Fibroblast of lung (primary cell): ENCODE measurements around the gene TBC1D8. TPM values are rescaled to one million over a fixed set of nuclear protein-coding genes. Genes with fewer than 3 reads are reported as not detected.
"Not testable (repeated sequence)": the region's sequence is repeated elsewhere in the genome, so short reads cannot be mapped to it uniquely, and the experiment has no call there.

Experiments used
- DNase-seq, 2 donors: peaks; one replicate each; pipeline versions ENCODE4 v3.0.0 to v3.0.0-alpha.2; 2010; ENCODE audit warnings: low read depth in 2 of 2
- H2AFZ ChIP-seq: 2 replicates; pipeline ENCODE4 v1.5.1; 2012; ENCODE audit warnings: low read length, control low read depth, inconsistent platforms
- H3K27ac ChIP-seq: 2 replicates; pipeline ENCODE4 v1.5.1; 2011; ENCODE audit warnings: low read length, control low read depth; ENCODE audit not compliant: insufficient read depth
- H3K27me3 ChIP-seq: 2 replicates; pipeline ENCODE4 v1.5.1; 2011; ENCODE audit warnings: mild to moderate bottlenecking, low read length; ENCODE audit not compliant: control insufficient read depth, insufficient read depth
- H3K36me3 ChIP-seq: 2 replicates; pipeline ENCODE4 v1.5.1; 2011; ENCODE audit warnings: low read length; ENCODE audit not compliant: control insufficient read depth, insufficient read depth
- H3K4me1 ChIP-seq: 2 replicates; pipeline ENCODE4 v1.5.1; 2011; ENCODE audit warnings: low read length; ENCODE audit not compliant: control insufficient read depth, insufficient read depth; ENCODE audit errors: extremely low read depth
- H3K4me2 ChIP-seq: 2 replicates; pipeline ENCODE4 v1.5.1; 2011; ENCODE audit warnings: low read length, control low read depth; ENCODE audit not compliant: insufficient read depth; ENCODE audit errors: extremely low read depth
- H3K4me3 ChIP-seq, 4 experiments: fragments of 200-600 bp in 1 of 4; sonication (generic) in 1 of 4; replicated peaks in 1 of 4; 2 replicates each; pipeline ENCODE4 v1.5.1; 2011 to 2016; ENCODE audit warnings: low read length in 4 of 4, low read depth in 3 of 4, mild to moderate bottlenecking in 3 of 4, control low read depth in 2 of 4, inconsistent platforms in 1 of 4, mixed read lengths in 1 of 4; ENCODE audit not compliant: insufficient read depth in 1 of 4; ENCODE audit errors: control extremely low read depth in 1 of 4
- H3K79me2 ChIP-seq: 2 replicates; pipeline ENCODE4 v1.5.1; 2012; ENCODE audit warnings: mild to moderate bottlenecking, low read length, inconsistent platforms; ENCODE audit not compliant: control insufficient read depth, insufficient read depth
- H3K9ac ChIP-seq: 2 replicates; pipeline ENCODE4 v1.5.1; 2011; ENCODE audit warnings: mild to moderate bottlenecking, low read length, control low read depth; ENCODE audit not compliant: insufficient read depth
- H3K9me3 ChIP-seq: 2 replicates; pipeline ENCODE4 v1.5.1; 2012; ENCODE audit warnings: low read depth, low read length; ENCODE audit not compliant: control insufficient read depth, insufficient read depth
- H4K20me1 ChIP-seq: 2 replicates; pipeline ENCODE4 v1.5.1; 2011; ENCODE audit warnings: low read length; ENCODE audit not compliant: control insufficient read depth, insufficient read depth; ENCODE audit errors: extremely low read depth
- EZH2 ChIP-seq: IDR thresholded peaks from 2 replicates; pipeline ENCODE4 v1.5.1; 2012; ENCODE audit warnings: low read length, control low read depth, mild to moderate bottlenecking; ENCODE audit errors: missing control alignments
- polyA plus RNA-seq, 2 donors: library from polyadenylated mRNA; depleted of rRNA in 1 of 2; stranded (reverse) in 1 of 2; unstranded in 1 of 2; fragments of >200 nt; gene quantifications; 2 replicates each; pipeline ENCODE4 v1.2.1, GENCODE V29; 2011 to 2012; ENCODE audit warnings: missing spikeins in 1 of 2
- total RNA-seq: library from RNA; depleted of rRNA; stranded (reverse); fragments of >200 nt; gene quantifications from 2 replicates; pipeline ENCODE4 v1.2.1, GENCODE V29; 2014
- TF ChIP-seq, protein P1 (sequence below), 2 donors: IDR thresholded peaks in 1 of 2; conservative IDR thresholded peaks in 1 of 2; 1 replicate in 1 of 2; 2 replicates in 1 of 2; pipeline ENCODE4 v1.5.1; 2011 to 2012; ENCODE audit warnings: low read length in 2 of 2, control low read depth in 1 of 2, inconsistent platforms in 1 of 2, low read depth in 1 of 2, mild to moderate bottlenecking in 1 of 2

The TBC1D8 gene
- total and polyA plus RNA-seq, 2 donors (not counting 1 experiment from before 2014, with no cell fraction given): 3.8 to 5.4 TPM

DNA sequence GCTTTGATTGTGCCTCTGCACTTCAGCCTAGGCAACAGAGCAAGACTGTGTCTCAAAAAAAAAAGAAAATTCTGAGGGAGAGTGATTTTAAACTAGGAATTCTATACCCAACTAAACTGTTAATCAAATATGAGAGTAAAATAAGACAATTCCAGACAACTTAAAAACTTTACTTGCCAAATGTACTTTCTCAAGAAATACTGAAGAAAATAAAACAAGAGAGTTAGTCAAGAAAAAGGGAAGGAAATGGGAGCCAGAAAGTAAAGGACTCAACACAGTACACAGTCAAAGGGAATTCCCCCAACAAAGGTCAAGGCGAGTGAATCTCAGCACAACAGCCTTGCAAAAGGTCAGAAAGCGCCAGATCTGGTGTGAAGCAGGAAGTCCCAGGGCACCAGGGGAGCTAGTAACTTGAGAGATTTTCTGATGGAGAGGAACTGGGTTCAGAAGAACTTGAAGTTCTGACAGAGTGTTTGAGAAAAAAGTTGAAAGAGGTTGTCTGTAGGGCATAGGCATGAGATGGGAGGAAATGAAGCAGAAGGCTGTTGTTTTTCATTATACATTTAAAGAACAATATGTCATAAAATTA is 22.6 kb upstream of the TBC1D8 start:
- TF ChIP-seq, protein P1, sequence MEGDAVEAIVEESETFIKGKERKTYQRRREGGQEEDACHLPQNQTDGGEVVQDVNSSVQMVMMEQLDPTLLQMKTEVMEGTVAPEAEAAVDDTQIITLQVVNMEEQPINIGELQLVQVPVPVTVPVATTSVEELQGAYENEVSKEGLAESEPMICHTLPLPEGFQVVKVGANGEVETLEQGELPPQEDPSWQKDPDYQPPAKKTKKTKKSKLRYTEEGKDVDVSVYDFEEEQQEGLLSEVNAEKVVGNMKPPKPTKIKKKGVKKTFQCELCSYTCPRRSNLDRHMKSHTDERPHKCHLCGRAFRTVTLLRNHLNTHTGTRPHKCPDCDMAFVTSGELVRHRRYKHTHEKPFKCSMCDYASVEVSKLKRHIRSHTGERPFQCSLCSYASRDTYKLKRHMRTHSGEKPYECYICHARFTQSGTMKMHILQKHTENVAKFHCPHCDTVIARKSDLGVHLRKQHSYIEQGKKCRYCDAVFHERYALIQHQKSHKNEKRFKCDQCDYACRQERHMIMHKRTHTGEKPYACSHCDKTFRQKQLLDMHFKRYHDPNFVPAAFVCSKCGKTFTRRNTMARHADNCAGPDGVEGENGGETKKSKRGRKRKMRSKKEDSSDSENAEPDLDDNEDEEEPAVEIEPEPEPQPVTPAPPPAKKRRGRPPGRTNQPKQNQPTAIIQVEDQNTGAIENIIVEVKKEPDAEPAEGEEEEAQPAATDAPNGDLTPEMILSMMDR (conservative IDR thresholded peaks at IDR 0.05 in 1 of 2, IDR thresholded peaks at IDR 0.05 in 1 of 2; ENCODE audit: low read depth in 1 of 2, low read length in 2 of 2): no peak
- TF ChIP-seq EZH2: no peak
- no peaks in the 10 kb centered on the region for H3K79me2 ChIP-seq
- H3K27ac ChIP-seq: no peak overlapping the region

DNA sequence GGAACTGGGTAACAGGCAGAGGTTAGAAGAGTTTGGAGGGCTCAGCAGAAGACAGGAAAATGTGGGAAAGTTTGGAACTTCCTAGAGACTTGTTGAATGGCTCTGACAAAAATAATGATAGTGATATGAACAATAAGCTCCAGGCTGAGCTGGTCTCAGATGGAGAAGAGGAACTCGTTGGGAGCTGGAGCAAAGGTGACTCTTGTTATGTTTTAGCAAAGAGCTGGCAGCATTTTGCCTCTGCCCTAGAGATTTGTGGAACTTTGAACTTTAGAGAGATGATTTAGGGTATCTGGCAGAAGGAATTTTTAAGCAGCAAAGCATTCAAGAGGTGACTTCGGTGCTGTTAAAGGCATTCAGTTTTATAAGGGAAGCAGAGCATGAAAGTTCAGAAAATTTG is 18.6 kb upstream of the TBC1D8 start:
- H3K4me1 ChIP-seq, H3K4me3 ChIP-seq, H4K20me1 ChIP-seq, H2AFZ ChIP-seq, H3K27me3 ChIP-seq, H3K9me3 ChIP-seq, DNase-seq, H3K36me3 ChIP-seq, H3K9ac ChIP-seq, H3K4me2 ChIP-seq, H3K27ac ChIP-seq, H3K79me2 ChIP-seq: not testable (repeated sequence)

More for the DNA sequence above, 22.6 kb upstream of the TBC1D8 start:
- Histone ChIP-seq H3K4me1 (no peaks in the 10 kb centered on the region), H3K9me3 (no peaks in the 10 kb centered on the region), H3K27me3 (peaks cover 6% of the 10 kb centered on the region), H3K9ac (no peak overlapping the region), H3K4me2 (no peak overlapping the region), H2AFZ (no peak overlapping the region), H4K20me1 (no peaks in the 10 kb centered on the region), H3K36me3 (no peaks in the 10 kb centered on the region), H3K4me3 (no peak overlapping the region)
- no peak for DNase-seq

DNA sequence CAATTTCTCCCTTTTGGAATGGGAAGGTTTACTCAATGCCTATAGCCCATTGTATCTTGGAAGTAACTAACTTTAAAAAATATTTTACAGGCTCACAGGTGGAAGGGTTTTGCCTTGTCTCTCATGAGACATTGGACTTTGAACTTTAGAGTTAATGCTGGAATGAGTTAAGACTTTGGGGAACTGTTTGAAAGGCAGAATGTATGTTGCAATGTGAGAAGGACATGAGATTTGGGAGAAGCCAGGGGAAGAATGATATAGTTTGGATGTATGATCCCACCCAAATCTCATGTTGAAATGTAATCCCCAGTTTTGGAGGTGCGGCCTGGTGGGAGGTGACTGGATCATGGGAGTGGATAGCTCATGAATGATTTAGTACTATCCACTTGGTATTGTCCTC is 17.5 kb upstream of the TBC1D8 start:
- no peaks in the 10 kb centered on the region for H3K79me2 ChIP-seq
- TF ChIP-seq EZH2: no peak
- TF ChIP-seq, protein P1 (conservative IDR thresholded peaks at IDR 0.05 in 1 of 2, IDR thresholded peaks at IDR 0.05 in 1 of 2; ENCODE audit: low read depth in 1 of 2, low read length in 2 of 2): no peak
- H3K27me3 ChIP-seq: peaks cover 8% of the 10 kb centered on the region
- no peaks in the 10 kb centered on the region for H3K9me3 ChIP-seq
- H3K4me1 ChIP-seq: no peaks in the 10 kb centered on the region
- no peaks in the 10 kb centered on the region for H3K36me3 ChIP-seq
- no peak overlapping the region for H3K4me2 ChIP-seq
- no peak overlapping the region for H3K9ac ChIP-seq
- H4K20me1 ChIP-seq: no peaks in the 10 kb centered on the region
- H3K27ac ChIP-seq: no peak overlapping the region
- H2AFZ ChIP-seq: no peak overlapping the region
- no peak for DNase-seq
- no peak overlapping the region for H3K4me3 ChIP-seq

DNA sequence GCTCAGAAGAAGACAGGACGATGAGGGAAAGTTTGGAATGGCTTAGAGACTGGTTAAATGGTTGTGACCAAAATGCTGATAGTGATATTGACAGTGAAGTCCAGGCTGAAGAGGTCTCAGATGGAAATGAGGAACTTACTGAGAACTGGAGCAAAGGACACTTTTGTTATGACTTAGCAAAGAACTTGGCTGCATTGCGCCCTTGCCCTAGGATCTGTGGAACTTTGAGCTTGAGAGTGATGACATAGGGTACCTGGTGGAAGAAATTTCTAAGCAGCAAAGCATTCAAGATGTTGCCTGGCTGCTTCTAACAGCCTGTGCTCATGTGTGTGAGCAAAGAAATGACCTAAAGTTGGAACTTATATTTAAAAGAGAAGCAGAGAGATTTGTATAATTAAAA is 16.4 kb upstream of the TBC1D8 start:
- H3K4me1 ChIP-seq, DNase-seq, H3K36me3 ChIP-seq, H2AFZ ChIP-seq, H3K27me3 ChIP-seq, H3K4me3 ChIP-seq, H3K4me2 ChIP-seq, H3K9ac ChIP-seq, H3K9me3 ChIP-seq, H3K27ac ChIP-seq, H3K79me2 ChIP-seq, H4K20me1 ChIP-seq: not testable (repeated sequence)
